Measurements from ENCODE around the gene MAPKAPK2.
A peak's percentile ranks its signal among the peaks of the same experiment; 100 is the strongest.

MAPKAPK2 gene

GRCh38 chr1:206690516-206690915 lies 5.8 kb downstream of the MAPKAPK2 start:
- Histone ChIP-seq H3K27me3 (ENCODE audit: control insufficient read depth in 1 of 2, insufficient read depth in 2 of 2, low read length in 2 of 2) (no peaks in the 10 kb centered on the region), H3K9ac (ENCODE audit: low read depth in 1 of 2, low read length in 2 of 2) (no peak overlapping the region), H3K27ac (ENCODE audit: low read depth, low read length) (no peak overlapping the region), H3K4me1 (ENCODE audit: control insufficient read depth in 1 of 2, insufficient read depth in 2 of 2, low read length in 2 of 2) (peaks cover 71 to 78% of the 10 kb centered on the region in 2 donors), H3K36me3 (ENCODE audit: control insufficient read depth in 1 of 2, insufficient read depth in 2 of 2, low read length in 2 of 2) (peaks cover 4 to 15% of the 10 kb centered on the region in 2 donors), H3K9me3 (ENCODE audit: control insufficient read depth in 1 of 2, low read length in 2 of 2) (no peaks in the 10 kb centered on the region), H3K4me3 (ENCODE audit: low read depth in 1 of 2, low read length in 2 of 2) (peak overlapping the region in 1 of 2 donors; percentile 1)

- Histone ChIP-seq H3K4me1 (ENCODE audit: control insufficient read depth in 1 of 2, insufficient read depth in 2 of 2, low read length in 2 of 2) (peaks cover 71 to 81% of the 10 kb centered on the region in 2 donors), H3K27ac (ENCODE audit: low read depth, low read length) (no peak overlapping the region), H3K4me3 (ENCODE audit: low read depth in 1 of 2, low read length in 2 of 2) (no peak overlapping the region), H3K9ac (ENCODE audit: low read depth in 1 of 2, low read length in 2 of 2) (no peak overlapping the region), H3K36me3 (ENCODE audit: control insufficient read depth in 1 of 2, insufficient read depth in 2 of 2, low read length in 2 of 2) (peaks cover 7 to 22% of the 10 kb centered on the region in 2 donors), H3K9me3 (ENCODE audit: control insufficient read depth in 1 of 2, low read length in 2 of 2) (no peaks in the 10 kb centered on the region), H3K27me3 (ENCODE audit: control insufficient read depth in 1 of 2, insufficient read depth in 2 of 2, low read length in 2 of 2) (no peaks in the 10 kb centered on the region)
These were observed 6.9 kb downstream of the MAPKAPK2 start for GRCh38 chr1:206691604-206692003.

GRCh38 chr1:206693029-206693428 lies 8.3 kb downstream of the MAPKAPK2 start:
- Histone ChIP-seq H3K9ac (ENCODE audit: low read depth in 1 of 2, low read length in 2 of 2) (no peak overlapping the region), H3K27ac (ENCODE audit: low read depth, low read length) (peak overlapping the region; percentile 28), H3K36me3 (ENCODE audit: control insufficient read depth in 1 of 2, insufficient read depth in 2 of 2, low read length in 2 of 2) (peaks cover 10 to 28% of the 10 kb centered on the region in 2 donors), H3K4me1 (ENCODE audit: control insufficient read depth in 1 of 2, insufficient read depth in 2 of 2, low read length in 2 of 2) (peaks cover 69 to 76% of the 10 kb centered on the region in 2 donors), H3K4me3 (ENCODE audit: low read depth in 1 of 2, low read length in 2 of 2) (no peak overlapping the region), H3K9me3 (ENCODE audit: control insufficient read depth in 1 of 2, low read length in 2 of 2) (no peaks in the 10 kb centered on the region), H3K27me3 (ENCODE audit: control insufficient read depth in 1 of 2, insufficient read depth in 2 of 2, low read length in 2 of 2) (no peaks in the 10 kb centered on the region)

GRCh38 chr1:206693592-206693991 lies 8.9 kb downstream of the MAPKAPK2 start:
- H3K9ac ChIP-seq (ENCODE audit: low read depth in 1 of 2, low read length in 2 of 2), result no peak overlapping the region
- H3K4me3 ChIP-seq (ENCODE audit: low read depth in 1 of 2, low read length in 2 of 2), result no peak overlapping the region
- H3K9me3 ChIP-seq (ENCODE audit: control insufficient read depth in 1 of 2, low read length in 2 of 2), result no peaks in the 10 kb centered on the region
- H3K4me1 ChIP-seq (ENCODE audit: control insufficient read depth in 1 of 2, insufficient read depth in 2 of 2, low read length in 2 of 2), result peaks cover 67 to 71% of the 10 kb centered on the region in 2 donors
- no peaks in the 10 kb centered on the region for H3K27me3 ChIP-seq (ENCODE audit: control insufficient read depth in 1 of 2, insufficient read depth in 2 of 2, low read length in 2 of 2)
- H3K36me3 ChIP-seq (ENCODE audit: control insufficient read depth in 1 of 2, insufficient read depth in 2 of 2, low read length in 2 of 2), result peaks cover 11 to 30% of the 10 kb centered on the region in 2 donors
- H3K27ac ChIP-seq (ENCODE audit: low read depth, low read length), result no peak overlapping the region

- H3K4me1 ChIP-seq (ENCODE audit: control insufficient read depth in 1 of 2, insufficient read depth in 2 of 2, low read length in 2 of 2), result peaks cover 62 to 70% of the 10 kb centered on the region in 2 donors
- H3K27ac ChIP-seq (ENCODE audit: low read depth, low read length), result no peak overlapping the region
- H3K9me3 ChIP-seq (ENCODE audit: control insufficient read depth in 1 of 2, low read length in 2 of 2), result no peaks in the 10 kb centered on the region
- peaks cover 11 to 30% of the 10 kb centered on the region in 2 donors for H3K36me3 ChIP-seq (ENCODE audit: control insufficient read depth in 1 of 2, insufficient read depth in 2 of 2, low read length in 2 of 2)
- H3K9ac ChIP-seq (ENCODE audit: low read depth in 1 of 2, low read length in 2 of 2), result no peak overlapping the region
- H3K27me3 ChIP-seq (ENCODE audit: control insufficient read depth in 1 of 2, insufficient read depth in 2 of 2, low read length in 2 of 2), result no peaks in the 10 kb centered on the region
- H3K4me3 ChIP-seq (ENCODE audit: low read depth in 1 of 2, low read length in 2 of 2), result no peak overlapping the region
These were observed 9.7 kb downstream of the MAPKAPK2 start for GRCh38 chr1:206694171-206695124.

- Histone ChIP-seq H3K4me1 (ENCODE audit: control insufficient read depth in 1 of 2, insufficient read depth in 2 of 2, low read length in 2 of 2) (peaks cover 60 to 65% of the 10 kb centered on the region in 2 donors), H3K27ac (ENCODE audit: low read depth, low read length) (no peak overlapping the region), H3K27me3 (ENCODE audit: control insufficient read depth in 1 of 2, insufficient read depth in 2 of 2, low read length in 2 of 2) (no peaks in the 10 kb centered on the region), H3K9ac (ENCODE audit: low read depth in 1 of 2, low read length in 2 of 2) (no peak overlapping the region), H3K36me3 (ENCODE audit: control insufficient read depth in 1 of 2, insufficient read depth in 2 of 2, low read length in 2 of 2) (peaks cover 11 to 30% of the 10 kb centered on the region in 2 donors), H3K9me3 (ENCODE audit: control insufficient read depth in 1 of 2, low read length in 2 of 2) (no peaks in the 10 kb centered on the region), H3K4me3 (ENCODE audit: low read depth in 1 of 2, low read length in 2 of 2) (no peak overlapping the region)
These were observed 11.0 kb downstream of the MAPKAPK2 start for GRCh38 chr1:206695733-206696132.

GRCh38 chr1:206696812-206697585 lies 12.3 kb downstream of the MAPKAPK2 start:
- peaks cover 11 to 30% of the 10 kb centered on the region in 2 donors for H3K36me3 ChIP-seq (ENCODE audit: control insufficient read depth in 1 of 2, insufficient read depth in 2 of 2, low read length in 2 of 2)
- peaks cover 54 to 57% of the 10 kb centered on the region in 2 donors for H3K4me1 ChIP-seq (ENCODE audit: control insufficient read depth in 1 of 2, insufficient read depth in 2 of 2, low read length in 2 of 2)
- H3K9ac ChIP-seq (ENCODE audit: low read depth in 1 of 2, low read length in 2 of 2), result no peak overlapping the region

GRCh38 chr1:206698011-206698410 lies 13.3 kb downstream of the MAPKAPK2 start:
- H3K27me3 ChIP-seq (ENCODE audit: control insufficient read depth in 1 of 2, insufficient read depth in 2 of 2, low read length in 2 of 2), result no peaks in the 10 kb centered on the region
- no peaks in the 10 kb centered on the region for H3K9me3 ChIP-seq (ENCODE audit: control insufficient read depth in 1 of 2, low read length in 2 of 2)
- H3K27ac ChIP-seq (ENCODE audit: low read depth, low read length), result no peak overlapping the region
- H3K4me3 ChIP-seq (ENCODE audit: low read depth in 1 of 2, low read length in 2 of 2), result no peak overlapping the region
- no peak overlapping the region for H3K9ac ChIP-seq (ENCODE audit: low read depth in 1 of 2, low read length in 2 of 2)
- peaks cover 44 to 53% of the 10 kb centered on the region in 2 donors for H3K4me1 ChIP-seq (ENCODE audit: control insufficient read depth in 1 of 2, insufficient read depth in 2 of 2, low read length in 2 of 2)
- H3K36me3 ChIP-seq (ENCODE audit: control insufficient read depth in 1 of 2, insufficient read depth in 2 of 2, low read length in 2 of 2), result peaks cover 11 to 30% of the 10 kb centered on the region in 2 donors

More at GRCh38 chr1:206696812-206697585, 12.3 kb downstream of the MAPKAPK2 start:
- no peaks in the 10 kb centered on the region for H3K9me3 ChIP-seq (ENCODE audit: control insufficient read depth in 1 of 2, low read length in 2 of 2)
- no peak overlapping the region for H3K4me3 ChIP-seq (ENCODE audit: low read depth in 1 of 2, low read length in 2 of 2)
- no peaks in the 10 kb centered on the region for H3K27me3 ChIP-seq (ENCODE audit: control insufficient read depth in 1 of 2, insufficient read depth in 2 of 2, low read length in 2 of 2)
- H3K27ac ChIP-seq (ENCODE audit: low read depth, low read length), result no peak overlapping the region

- Histone ChIP-seq H3K27ac (ENCODE audit: low read depth, low read length) (no peak overlapping the region), H3K9ac (ENCODE audit: low read depth in 1 of 2, low read length in 2 of 2) (no peak overlapping the region), H3K4me1 (ENCODE audit: control insufficient read depth in 1 of 2, insufficient read depth in 2 of 2, low read length in 2 of 2) (peaks cover 47 to 52% of the 10 kb centered on the region in 2 donors)
These were observed 14.4 kb downstream of the MAPKAPK2 start for GRCh38 chr1:206699000-206699586.

More at GRCh38 chr1:206699000-206699586, 14.4 kb downstream of the MAPKAPK2 start:
- Histone ChIP-seq H3K9me3 (ENCODE audit: control insufficient read depth in 1 of 2, low read length in 2 of 2) (no peaks in the 10 kb centered on the region), H3K36me3 (ENCODE audit: control insufficient read depth in 1 of 2, insufficient read depth in 2 of 2, low read length in 2 of 2) (peaks cover 8 to 22% of the 10 kb centered on the region in 2 donors), H3K27me3 (ENCODE audit: control insufficient read depth in 1 of 2, insufficient read depth in 2 of 2, low read length in 2 of 2) (no peaks in the 10 kb centered on the region), H3K4me3 (ENCODE audit: low read depth in 1 of 2, low read length in 2 of 2) (no peak overlapping the region)
